Measurements from ENCODE around the gene C1orf21. TPM values are rescaled to one million over a fixed set of nuclear protein-coding genes. Genes with fewer than 3 reads are reported as not detected.

C1orf21 gene
- total RNA-seq, 1 experiment from 2014 or later, result 28.5 TPM

GRCh38 chr1:184648160-184648855 is 261.5 kb downstream of the C1orf21 start:
- Mint-ChIP-seq H3K36me3 (no peaks in the 10 kb centered on the region), H3K4me1 (no peaks in the 10 kb centered on the region), H3K4me3 (no peak overlapping the region), H3K27me3 (ENCODE audit: low read depth) (peaks cover 6% of the 10 kb centered on the region), H3K9me3 (peaks cover 34% of the 10 kb centered on the region), H3K27ac (no peak overlapping the region)
- ChIA-PET CTCF (no interaction called here), POLR2A (no interaction called here)
- TF ChIP-seq TEAD1 (CRISPR knock-in tag; IDR thresholded peaks at IDR 0.05) (no peak), TP53 (CRISPR knock-in tag; IDR thresholded peaks at IDR 0.05) (no peak), IRF2 (CRISPR knock-in tag; IDR thresholded peaks at IDR 0.05; ENCODE audit: borderline replicate concordance, low read depth) (no peak), GRHL2 (CRISPR knock-in tag; IDR thresholded peaks at IDR 0.05; ENCODE audit: insufficient replicate concordance, severe bottlenecking) (no peak), SP1 (CRISPR knock-in tag; conservative IDR thresholded peaks at IDR 0.05) (no peak), CREB1 (CRISPR knock-in tag; IDR thresholded peaks at IDR 0.05) (no peak), CDX4 (CRISPR knock-in tag; IDR thresholded peaks at IDR 0.05; ENCODE audit: borderline replicate concordance) (no peak), ARID4B (CRISPR knock-in tag; IDR thresholded peaks at IDR 0.05; ENCODE audit: borderline replicate concordance) (no peak), MYBL2 (CRISPR knock-in tag; IDR thresholded peaks at IDR 0.05) (no peak), ATF3 (CRISPR knock-in tag; conservative IDR thresholded peaks at IDR 0.05) (no peak), HMGA2 (CRISPR knock-in tag; IDR thresholded peaks at IDR 0.05) (no peak), NFE2L1 (CRISPR knock-in tag; IDR thresholded peaks at IDR 0.05) (no peak), GTF2I (CRISPR knock-in tag; conservative IDR thresholded peaks at IDR 0.05) (no peak)
- TF ChIP-seq, protein P1, sequence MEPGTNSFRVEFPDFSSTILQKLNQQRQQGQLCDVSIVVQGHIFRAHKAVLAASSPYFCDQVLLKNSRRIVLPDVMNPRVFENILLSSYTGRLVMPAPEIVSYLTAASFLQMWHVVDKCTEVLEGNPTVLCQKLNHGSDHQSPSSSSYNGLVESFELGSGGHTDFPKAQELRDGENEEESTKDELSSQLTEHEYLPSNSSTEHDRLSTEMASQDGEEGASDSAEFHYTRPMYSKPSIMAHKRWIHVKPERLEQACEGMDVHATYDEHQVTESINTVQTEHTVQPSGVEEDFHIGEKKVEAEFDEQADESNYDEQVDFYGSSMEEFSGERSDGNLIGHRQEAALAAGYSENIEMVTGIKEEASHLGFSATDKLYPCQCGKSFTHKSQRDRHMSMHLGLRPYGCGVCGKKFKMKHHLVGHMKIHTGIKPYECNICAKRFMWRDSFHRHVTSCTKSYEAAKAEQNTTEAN (CRISPR knock-in tag; IDR thresholded peaks at IDR 0.05), result no peak
- TF ChIP-seq, protein P2, sequence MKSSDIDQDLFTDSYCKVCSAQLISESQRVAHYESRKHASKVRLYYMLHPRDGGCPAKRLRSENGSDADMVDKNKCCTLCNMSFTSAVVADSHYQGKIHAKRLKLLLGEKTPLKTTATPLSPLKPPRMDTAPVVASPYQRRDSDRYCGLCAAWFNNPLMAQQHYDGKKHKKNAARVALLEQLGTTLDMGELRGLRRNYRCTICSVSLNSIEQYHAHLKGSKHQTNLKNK (CRISPR knock-in tag; IDR thresholded peaks at IDR 0.05), result no peak
- ATAC-seq, result no peak
- no peak for DNase-seq (ENCODE audit: low spot score)

DNA sequence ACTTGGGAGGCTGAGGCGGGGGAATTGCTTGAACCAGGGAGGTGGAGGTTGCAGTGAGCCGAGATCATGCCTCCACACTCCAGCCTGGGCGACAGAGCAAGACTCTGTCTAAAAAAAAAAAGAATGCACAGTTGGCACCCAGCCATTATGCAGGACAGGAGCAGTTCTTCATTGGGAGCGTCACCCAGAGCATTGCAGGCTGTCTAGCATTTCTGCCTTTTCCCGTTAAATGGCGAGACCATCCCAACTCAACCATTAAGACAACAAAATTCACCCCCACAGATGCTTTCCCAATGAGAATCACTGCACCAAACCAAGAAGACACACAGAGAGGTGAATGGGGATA is 262.0 kb downstream of the C1orf21 start:
- CTCF ChIA-PET, result no interaction called here
- no peaks in the 10 kb centered on the region for H3K4me1 Mint-ChIP-seq

More for the DNA sequence above, 262.0 kb downstream of the C1orf21 start:
- DNase-seq (ENCODE audit: low spot score) (no peak), ATAC-seq (no peak)
- no peak overlapping the region for H3K27ac Mint-ChIP-seq
- no peak for TF ChIP-seq ZNF423 (CRISPR knock-in tag; IDR thresholded peaks at IDR 0.05)
- no peak for TF ChIP-seq PREB (CRISPR knock-in tag; IDR thresholded peaks at IDR 0.05; ENCODE audit: borderline replicate concordance)
- TF ChIP-seq ELF4 (CRISPR knock-in tag; IDR thresholded peaks at IDR 0.05; ENCODE audit: low read depth), result no peak
- peaks cover 34% of the 10 kb centered on the region for H3K9me3 Mint-ChIP-seq
- H3K36me3 Mint-ChIP-seq, result no peaks in the 10 kb centered on the region
- peaks cover 6% of the 10 kb centered on the region for H3K27me3 Mint-ChIP-seq (ENCODE audit: low read depth)
- no peak overlapping the region for H3K4me3 Mint-ChIP-seq
- POLR2A ChIA-PET, result no interaction called here

Measured in WTC11 (cell line).